GM10248 (cell line): ENCODE data around the gene SIRT4.

Source experiments
- CTCF ChIA-PET: fragments of 300-600 bp; sonication (Branson Sonifier 250); formaldehyde crosslinking; extraction: SDS; loops from one replicate; lab custom pipeline; 2021; ENCODE audit warnings: antibody characterized with exemption; lab: Yijun Ruan, JAX
- POLR2A ChIA-PET: fragments of 350-650 bp; sonication (Branson Sonifier 250); formaldehyde crosslinking; extraction: SDS; loops from one replicate; lab custom pipeline; 2020; ENCODE audit warnings: antibody characterized with exemption; lab: Yijun Ruan, JAX
- DNase-seq: peaks from one replicate; pipeline ENCODE4 v3.0.0; 2012; ENCODE audit errors: extremely low spot score
- CTCF ChIP-seq: IDR thresholded peaks from 2 replicates; pipeline ENCODE4 v1.5.1; 2012; ENCODE audit warnings: mild to moderate bottlenecking, low read depth; ENCODE audit errors: extremely low read depth, missing control alignments, control extremely low read depth

SIRT4 gene

DNA sequence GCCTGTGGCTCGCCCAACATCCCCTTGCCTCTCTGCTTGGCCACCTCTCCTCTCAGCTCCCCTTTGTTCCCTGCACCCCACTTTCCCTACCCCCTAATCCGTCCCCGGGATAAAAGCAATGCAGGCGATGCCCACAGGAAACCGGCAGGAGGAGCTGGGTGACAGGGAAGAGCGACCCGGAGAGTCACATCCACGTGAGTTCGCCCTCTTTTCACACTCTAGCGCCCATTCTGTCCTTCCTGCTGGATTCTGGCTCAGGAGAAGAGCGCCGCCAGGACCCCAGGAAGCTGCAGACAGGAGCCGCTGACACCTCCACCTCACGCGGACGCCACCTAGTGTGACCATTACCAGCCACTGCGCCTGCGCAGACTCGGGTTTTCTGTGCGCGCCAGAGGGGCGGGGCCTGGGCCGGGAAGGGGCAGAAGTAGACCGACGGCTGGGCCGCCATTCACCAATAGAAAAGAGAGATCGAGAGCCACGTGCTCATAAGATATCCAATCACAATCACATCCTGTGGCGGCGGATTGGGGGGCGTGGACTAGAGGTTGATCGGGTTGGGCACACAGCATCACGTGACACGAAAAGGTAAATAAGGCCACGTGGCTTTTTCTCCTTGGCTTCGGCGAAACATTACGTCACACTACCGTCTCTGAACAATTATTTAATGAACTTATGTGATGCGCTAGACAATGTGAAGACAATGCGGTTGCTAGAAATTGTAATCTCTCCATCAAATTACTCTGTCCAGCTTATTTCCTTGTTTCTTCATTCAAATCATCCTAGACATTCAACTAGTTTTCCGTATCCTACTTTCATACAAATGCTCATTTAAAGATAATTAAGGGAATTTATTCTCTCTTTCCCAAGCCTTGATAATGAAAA is 15.3 kb downstream of the SIRT4 start:
- ChIA-PET CTCF (interaction anchor here (0.6 to 6.0 kb wide), 9 partner anchors 10 to 626 kb away, joined by 3 to 69 read pairs (median 3); partner anchors contain the start of genes PLA2G1B, RNU4-1 and SIRT4), POLR2A (interaction anchor here (0.7 to 1.5 kb wide), 3 partner anchors 26 to 1133 kb away, joined by 3 to 12 read pairs (median 6); partner anchors contain the start of genes RNU4-2 and RPLP0)
- TF ChIP-seq CTCF: peak; percentile 59
- DNase-seq: peak; percentile 99

DNA sequence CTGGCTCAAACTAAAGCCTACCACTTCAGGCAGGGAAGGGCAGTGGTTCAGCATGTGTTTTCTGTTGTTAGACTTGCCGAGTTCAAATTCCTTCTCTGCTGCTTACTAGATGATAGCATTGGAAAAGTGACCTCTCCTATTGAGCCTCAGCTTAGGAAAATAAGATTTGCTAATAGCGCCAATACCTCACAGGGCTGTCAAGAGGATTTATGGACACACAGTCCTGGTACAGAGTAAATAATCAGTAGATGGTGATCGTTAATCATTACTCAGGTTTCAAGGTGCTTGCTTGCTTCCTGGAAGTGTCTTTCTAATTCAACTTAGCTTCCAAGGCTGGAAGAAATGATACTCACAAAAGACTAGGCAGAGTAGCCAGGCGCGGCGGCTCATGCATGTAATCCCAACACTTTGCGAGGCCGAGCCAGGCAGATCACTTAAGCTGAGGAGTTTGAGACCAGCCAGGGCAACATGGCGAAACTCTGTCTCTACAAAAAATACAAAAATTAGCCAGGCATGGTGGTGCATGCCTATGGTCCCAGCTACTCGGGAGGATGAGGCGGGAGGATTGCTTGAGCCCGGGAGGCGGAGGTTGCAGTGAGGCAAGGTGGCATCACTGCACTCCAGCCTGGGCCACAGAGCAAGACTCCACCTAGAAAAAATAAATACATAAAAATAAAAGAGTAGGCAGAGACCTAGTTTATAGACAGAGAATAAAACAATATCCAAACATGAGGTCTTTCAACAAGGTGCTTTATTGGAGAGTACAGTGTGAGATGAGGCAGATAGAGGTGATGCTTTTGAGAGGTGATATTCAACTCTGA is 19.5 kb downstream of the SIRT4 start:
- ChIA-PET CTCF (interaction anchor here (0.7 to 1.4 kb wide), 2 partner anchors 20 to 35 kb away, joined by 3 to 4 read pairs; partner anchors contain the start of gene SIRT4), POLR2A (no interaction called here)
- no peak for DNase-seq
- TF ChIP-seq CTCF: no peak

DNA sequence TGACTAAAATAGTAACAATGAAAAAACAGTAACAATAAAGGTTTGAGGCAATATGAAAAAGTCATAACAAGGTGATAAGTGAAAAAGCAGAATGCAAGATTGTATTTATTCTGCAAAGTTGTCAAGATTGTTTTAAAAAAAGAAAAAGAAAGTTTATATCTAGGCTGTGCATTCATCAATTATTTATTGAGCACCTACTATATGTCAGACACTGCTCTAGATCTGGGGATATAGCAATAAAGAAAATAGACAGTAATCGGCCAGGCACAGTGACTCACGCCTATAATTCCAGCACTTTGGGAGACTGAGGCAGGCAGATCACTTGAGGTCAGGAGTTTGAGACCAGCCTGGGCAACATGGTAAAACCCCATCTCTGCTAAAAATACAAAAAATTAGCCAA is 21.7 kb downstream of the SIRT4 start:
- no peak for DNase-seq
- ChIA-PET POLR2A (no interaction called here), CTCF (interaction anchor here (1.0 to 1.8 kb wide), 8 partner anchors 10 to 325 kb away, joined by 3 to 8 read pairs (median 4); no protein-coding TSS in a partner anchor)
- no peak for TF ChIP-seq CTCF

GRCh38 chr12:120324841-120325417 is 22.8 kb downstream of the SIRT4 start:
- no peak for TF ChIP-seq CTCF
- DNase-seq: no peak
- ChIA-PET CTCF (interaction anchor here (1.0 to 1.8 kb wide), 8 partner anchors 13 to 324 kb away, joined by 3 to 8 read pairs (median 6); partner anchors contain the start of gene SIRT4), POLR2A (interaction anchor here (1.2 kb wide), 1 partner anchor 34 kb away, joined by 5 read pairs; no protein-coding TSS in a partner anchor)

DNA sequence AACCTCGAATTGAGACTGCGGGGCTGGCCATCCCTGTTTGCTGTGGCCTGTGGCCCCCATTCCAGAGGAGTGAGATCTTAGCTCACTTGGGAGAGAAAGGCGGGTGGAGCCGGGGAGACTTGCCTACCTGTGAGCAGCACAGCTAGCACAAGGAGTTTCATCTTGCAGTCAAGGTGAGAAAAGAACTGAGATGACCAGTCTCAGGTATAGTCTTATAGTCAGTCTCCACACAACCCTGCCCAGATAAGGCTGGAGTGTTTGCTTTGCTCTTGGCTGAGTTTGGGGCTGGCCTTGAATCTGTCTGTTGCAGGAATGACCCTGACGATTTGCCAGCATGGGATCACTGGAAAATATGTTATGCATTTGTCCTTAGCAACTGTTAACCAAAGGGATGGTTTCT is 25.5 kb downstream of the SIRT4 start, which contains the start of gene PLA2G1B:
TSS of gene PLA2G1B (minus strand) at position 187 of the 400 bp plus-strand sequence. CDS start at position 161, 26 bp downstream.
- ChIA-PET POLR2A (interaction anchor here (1.0 kb wide), 1 partner anchor 36 kb away, joined by 5 read pairs; the partner anchor contains the start of gene RNU4-2), CTCF (interaction anchor here (0.9 to 2.1 kb wide), 9 partner anchors 11 to 111 kb away, joined by 3 to 10 read pairs (median 4); partner anchors contain the start of genes COX6A1 and SIRT4)
- no peak for DNase-seq
- no peak for TF ChIP-seq CTCF

DNA sequence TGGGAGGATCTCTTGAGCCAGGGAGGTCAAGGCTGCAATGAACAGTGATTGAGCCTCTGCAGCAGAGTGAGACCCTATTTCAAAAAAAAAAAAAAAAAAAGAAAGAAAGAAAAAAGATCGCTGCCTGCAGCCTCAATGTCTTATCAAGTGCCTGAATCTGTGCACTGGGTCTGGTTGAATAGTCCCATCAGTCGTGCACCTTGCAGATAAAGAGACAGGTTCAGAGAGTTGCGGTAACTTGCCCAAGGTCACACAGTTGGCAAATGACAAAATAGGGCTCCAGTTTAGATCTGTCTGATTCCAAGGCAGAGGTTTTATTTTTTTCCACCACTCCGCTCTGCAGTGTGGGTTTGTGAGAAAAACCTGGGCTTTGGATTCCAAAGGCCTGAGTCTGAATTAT is 26.1 kb downstream of the SIRT4 start:
- POLR2A ChIA-PET: interaction anchor here (1.0 kb wide), 1 partner anchor 37 kb away, joined by 5 read pairs; the partner anchor contains the start of gene RNU4-2
- DNase-seq: no peak
- CTCF ChIA-PET: interaction anchor here (0.6 kb wide), 1 partner anchor 36 kb away, joined by 3 read pairs; no protein-coding TSS in a partner anchor
- TF ChIP-seq CTCF: no peak
